Ammon's horn (tissue), 1 donor: ENCODE measurements around the gene CIAO3.

Source experiments
- DNase-seq: peaks from one replicate; pipeline ENCODE4 v3.0.0-alpha.2; 2016; ENCODE audit warnings: low spot score

The CIAO3 gene

DNA sequence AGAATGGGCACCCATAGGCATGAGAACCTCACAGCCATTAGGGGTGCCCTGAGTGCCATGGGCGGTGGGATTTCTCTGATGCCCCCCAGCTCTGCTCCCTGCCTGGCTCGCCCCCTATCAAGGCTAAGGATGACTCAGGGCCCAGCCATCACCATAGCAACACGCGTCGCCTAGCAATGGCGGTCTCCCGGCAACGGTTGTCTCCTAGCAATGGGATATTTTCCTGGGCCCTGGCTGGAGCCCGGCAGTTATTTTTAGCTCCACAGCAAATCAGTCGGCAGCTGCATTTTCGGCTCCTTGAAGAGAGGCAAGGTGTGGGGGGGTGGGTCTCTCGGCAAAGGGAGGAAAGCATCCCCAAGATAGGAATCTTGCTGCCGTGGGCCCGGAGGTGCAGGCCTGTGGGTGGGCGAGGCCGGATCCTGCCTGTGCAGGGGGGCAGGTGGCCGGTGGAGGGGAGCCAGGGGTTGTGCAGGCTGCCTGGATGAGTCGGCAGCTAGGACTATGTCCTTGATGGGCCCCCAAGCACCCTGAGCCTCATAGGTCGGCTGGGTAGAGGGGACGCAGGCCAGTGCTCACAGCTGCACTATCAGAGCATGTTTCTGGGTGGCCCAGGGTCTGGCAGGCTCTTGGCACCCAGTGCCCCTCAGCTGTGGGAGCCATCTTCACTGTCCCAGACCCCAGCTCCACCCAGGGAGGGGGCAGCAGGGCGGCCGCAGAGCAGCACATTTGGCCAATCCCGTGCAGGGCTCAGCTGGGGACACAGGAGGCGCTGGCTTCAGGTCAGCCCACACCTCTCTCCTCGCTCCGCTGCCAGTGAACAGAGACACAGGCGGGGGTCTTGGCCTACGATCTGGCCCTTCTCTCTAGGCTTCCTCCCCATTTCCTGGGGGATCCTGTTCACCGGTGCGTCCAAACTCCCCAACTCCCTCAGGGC lies 31.0 kb downstream of the CIAO3 start:
- DNase-seq: peak; percentile 96

DNA sequence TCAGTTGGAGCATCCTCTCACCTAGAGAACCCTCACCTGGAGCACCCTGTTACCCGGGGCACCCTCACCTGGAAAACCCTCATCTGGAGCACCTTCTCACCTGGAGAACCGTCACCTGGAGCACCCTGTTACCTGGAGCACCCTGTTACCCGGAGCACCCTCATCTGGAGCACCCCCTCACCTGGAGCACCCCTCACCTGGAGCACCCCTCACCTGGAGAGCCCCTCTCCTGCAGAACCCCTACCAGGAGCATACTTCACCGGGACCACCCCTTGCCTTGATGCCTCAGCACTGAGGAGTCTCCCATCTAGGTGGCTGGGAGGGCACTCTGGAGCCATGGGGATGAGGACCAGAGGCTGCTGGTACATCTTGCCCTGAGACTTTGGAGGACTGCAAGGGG lies 31.8 kb downstream of the CIAO3 start:
- no peak for DNase-seq

DNA sequence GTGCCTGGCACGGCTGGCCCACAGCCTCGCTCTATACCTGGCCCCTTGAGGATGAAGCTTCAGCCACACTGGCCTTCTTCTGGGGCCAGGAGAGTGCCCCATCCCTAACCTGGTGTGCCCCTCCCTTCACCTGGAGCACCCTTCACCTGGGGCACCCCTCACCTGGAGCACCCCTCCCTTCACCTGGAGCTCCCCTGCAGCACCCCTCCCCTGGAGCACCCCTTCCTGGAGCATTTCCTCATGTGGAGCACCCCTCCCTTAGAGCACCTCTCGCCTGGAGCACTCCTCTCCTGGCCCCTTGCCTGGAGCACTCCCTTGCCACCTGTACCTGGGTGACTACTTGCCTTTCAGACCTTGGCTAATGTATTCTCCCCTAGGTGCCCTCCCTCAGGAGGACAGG lies 32.8 kb downstream of the CIAO3 start:
- DNase-seq: no peak

DNA sequence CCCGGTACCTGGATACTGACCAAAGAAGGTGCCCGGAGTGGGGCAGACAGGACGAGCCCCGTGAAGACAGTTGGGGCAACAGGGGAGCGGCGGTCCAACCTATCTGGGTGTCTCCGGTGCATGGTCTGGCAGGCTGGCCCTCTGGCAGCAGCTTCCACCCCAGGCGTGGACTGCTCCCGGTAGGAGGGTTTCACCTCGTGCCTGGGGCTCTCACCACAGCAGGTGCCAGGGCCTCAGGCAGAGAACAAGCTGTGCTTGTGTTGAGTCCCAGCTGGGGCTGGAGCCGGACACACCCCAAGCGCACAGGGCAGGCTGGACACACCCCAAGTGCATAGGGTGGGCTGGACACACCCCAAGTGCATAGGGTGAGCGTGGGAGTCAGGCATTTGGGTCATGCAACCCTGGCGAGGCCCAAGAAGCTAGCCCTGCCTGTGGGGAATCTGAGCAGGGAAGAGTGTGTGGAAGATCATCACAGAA lies 33.7 kb downstream of the CIAO3 start:
- DNase-seq: no peak

DNA sequence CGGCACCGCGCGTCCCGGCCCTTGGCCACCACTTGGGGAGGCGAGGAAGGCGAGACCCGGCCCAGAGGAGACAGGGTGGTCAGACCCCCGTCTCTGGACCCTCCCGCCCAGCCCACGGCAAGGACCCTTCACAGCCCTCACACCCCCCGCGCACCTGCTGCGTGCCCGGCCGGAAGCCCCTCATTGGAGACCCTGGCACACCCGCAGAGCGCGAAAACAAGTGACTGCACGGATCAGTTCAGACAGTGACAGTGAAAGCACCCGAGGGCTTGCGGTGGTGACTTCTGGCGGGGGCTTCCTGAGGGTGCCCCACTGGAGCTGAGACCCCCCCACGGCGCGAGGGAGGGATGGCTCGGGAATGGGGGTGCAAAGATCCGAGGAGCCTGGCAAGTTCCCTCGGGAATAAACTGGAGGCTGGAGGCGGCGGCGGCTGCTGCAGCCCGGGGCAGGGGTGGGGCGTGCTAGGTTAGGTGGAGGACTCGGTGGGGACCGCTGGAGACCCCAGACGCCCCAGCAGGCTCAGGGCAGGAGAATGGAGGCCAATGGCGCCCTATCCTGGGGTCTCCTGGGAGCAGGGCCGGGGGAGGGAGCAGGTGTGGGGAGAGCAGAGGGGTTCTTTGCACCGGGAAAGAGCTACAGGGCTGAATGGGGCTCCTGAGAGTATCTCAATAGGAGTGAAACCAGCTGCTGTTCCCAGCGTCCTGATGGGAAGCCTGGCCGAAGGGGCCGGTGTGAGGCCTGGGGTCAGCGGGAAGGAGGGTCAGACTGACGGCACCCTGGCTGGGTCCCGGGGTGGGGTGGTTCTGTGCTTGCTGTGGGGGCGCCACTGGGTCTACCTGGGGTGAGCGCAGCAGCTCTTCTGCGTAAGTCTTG lies 34.4 kb downstream of the CIAO3 start:
- DNase-seq: no peak

DNA sequence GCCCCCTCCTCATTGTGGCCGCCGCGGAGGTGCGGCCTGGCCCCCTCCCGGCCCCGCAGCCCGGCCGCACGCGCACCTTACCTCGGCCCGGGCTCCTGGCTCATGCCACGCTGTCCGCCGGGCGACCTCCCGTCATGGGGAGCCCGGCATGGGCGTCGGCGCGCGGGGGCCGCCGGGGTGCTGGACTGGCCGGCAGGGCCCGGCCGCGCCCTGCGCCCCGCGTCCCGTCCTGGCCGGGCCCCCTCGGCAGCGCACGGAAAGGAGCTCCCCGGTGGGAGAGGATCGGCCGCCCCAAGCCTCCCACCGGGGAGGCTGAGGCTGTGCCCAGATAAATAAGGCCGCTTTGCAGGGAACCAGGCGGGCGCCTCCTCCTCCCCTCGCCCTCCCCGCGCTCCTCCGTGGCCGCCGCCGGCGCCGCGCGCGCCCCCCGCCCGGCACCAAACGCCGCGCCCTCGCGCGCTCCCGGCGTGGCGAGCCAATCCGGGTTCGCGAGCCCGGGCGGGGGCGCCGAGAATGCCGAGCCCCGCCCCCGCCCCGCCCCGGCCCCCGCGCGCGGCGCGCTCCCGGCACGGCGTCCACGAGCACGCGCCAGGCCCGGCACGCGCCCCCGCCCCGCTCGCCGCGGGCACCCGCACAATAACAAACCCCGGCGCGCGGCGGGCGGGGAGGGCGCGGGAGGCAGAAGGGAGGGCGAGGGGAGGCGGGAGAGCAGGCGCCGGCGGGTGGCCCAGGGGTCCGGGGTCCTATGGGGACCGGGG lies 35.2 kb downstream of the CIAO3 start, which contains the start of gene FBXL16:
TSS of gene FBXL16 (minus strand) at position 371 of the 758 bp plus-strand sequence. CDS start 8,396 bp downstream, outside the sequence.
- DNase-seq: peak; percentile 66

DNA sequence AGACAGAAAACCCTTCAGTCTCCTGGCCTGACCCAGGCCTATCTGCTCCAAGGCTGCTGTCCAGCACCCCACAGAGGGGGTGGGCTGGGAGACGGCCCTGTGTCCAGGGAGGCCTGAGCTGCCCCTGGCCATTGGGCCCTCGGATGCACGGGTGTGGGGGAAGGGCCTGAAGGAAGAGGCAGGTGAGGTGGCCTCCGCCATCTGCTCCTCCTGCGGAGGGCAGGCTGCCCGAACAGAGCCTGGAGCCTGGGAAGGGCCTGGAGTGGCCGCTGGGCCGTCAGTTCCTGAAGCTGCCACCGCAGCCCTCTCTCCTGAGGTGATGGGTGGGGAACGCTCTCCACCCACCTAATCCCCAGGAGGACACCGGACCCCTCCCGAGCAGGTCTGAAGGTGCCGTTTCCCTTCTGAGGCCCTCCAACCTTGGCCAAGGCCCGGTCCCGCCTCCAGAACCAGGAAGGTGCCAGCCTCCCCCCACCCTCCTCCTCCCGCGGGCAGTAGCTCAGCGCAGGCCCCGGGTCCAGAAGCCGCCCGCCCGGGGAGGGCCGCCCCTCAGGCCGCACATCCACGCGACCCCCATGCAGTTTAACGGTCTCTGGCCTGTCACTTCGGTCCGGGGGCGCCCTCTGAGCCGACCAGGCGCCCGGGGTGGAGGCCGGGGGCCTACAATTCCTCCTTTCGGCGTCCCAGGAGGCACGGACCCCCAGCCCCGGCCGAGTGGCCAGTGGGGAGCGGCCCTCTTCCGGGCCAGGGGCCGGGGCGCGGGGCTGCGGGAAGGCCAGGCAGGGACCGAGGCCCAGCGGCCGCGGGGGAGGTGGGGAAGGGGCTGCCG lies 36.0 kb downstream of the CIAO3 start:
- no peak for DNase-seq

DNA sequence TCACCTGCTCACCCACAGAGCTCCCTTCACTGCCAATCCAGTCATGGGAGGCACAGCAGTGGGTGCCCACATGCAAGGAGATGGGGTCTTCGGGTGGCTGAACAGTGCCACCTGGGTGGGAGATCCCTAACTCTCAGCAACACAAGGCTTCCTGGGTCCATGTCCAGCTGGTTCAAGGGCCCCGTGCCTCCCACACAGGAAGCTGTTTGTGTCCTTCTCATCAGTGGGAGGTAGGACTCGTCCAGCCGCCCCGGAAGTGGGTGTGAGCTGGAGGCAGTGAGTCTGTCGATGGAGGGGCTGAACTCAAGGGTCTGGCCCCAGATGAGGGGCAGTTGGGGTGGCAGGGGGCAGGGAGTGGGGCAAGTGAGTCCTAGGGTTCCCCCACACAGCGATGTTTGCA lies 36.8 kb downstream of the CIAO3 start:
- DNase-seq: no peak

DNA sequence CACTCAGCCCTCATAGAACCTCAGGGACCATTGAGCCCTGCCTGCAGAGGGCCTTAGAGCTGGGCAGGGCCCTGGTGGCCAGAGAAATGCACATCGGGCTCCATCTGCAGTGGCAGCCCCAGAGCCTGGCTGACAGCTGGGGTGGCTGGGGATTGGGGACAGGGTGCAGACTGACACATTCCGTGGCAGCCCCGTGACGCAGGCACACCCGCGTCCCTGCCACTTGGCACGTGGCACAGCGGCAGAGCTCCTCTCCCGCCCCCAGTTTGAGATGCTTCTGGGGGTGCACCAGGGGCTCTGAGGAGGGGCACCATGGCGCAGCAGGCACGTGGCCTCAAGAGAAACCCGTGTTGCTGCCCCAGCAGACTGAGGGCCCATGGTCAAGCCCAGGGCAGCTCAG lies 37.4 kb downstream of the CIAO3 start:
- no peak for DNase-seq

DNA sequence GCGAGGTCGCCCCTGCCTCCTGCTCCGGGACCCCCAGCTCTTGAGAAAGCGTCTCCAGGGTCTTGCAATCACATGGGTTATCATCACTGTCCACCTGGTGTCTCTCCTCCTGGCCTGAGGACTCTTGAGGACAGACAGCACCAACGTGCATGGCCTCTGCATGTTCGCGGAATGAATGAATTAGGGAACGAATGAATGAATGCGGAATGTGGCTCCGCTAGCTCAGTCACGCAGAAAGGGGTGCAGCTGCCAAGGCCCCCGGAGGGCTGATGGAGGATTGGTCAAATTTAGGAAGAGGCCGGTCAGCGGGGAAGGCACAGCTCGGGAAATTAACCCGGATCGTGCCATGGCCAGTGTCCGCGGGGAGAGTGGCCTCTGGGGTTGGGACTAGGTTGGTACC lies 38.5 kb downstream of the CIAO3 start:
- DNase-seq: no peak

DNA sequence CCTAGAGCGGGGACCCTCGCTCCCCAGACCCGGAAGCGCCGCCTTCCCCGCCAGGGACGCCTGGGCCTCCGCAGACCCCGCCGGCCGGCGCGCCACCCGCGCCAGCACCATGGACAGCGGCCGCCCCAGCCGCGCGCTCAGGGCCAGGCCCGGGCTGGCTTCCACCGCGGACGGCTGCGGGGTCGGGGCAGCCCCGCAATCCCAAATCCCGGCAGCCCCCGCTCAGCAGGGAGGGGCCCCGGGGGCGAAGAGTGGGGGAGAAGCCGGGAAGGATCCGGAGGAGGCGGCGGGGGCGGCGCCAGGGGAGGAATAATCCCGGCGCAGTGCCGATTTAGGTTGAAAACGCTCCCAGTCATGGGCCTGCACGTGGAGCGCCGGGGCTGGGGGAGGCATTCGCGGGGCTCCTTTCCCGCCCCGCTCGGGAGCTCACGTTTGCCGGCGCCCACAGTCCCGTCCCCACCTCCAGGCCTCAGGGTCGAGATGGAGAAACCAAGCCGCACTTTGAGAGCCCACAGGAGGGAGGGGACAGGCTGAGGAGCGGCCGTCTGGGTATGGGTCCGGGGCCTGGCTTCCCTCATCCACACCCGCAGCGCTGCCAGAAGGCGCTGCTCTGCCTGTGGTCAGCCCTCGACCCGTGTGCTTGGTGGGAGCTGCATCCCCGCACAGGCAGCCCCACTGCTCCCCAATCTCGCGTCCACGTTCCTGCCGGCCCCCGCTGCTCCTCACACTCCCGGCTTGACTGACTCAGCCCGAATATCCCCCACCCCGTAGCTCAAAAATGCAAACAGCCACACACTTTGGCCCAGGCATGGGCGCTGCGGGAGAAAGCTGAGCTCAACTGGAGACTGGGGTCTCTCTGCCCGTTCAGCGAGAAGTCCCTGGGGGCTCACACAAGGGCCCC lies 39.9 kb downstream of the CIAO3 start:
- DNase-seq: no peak

DNA sequence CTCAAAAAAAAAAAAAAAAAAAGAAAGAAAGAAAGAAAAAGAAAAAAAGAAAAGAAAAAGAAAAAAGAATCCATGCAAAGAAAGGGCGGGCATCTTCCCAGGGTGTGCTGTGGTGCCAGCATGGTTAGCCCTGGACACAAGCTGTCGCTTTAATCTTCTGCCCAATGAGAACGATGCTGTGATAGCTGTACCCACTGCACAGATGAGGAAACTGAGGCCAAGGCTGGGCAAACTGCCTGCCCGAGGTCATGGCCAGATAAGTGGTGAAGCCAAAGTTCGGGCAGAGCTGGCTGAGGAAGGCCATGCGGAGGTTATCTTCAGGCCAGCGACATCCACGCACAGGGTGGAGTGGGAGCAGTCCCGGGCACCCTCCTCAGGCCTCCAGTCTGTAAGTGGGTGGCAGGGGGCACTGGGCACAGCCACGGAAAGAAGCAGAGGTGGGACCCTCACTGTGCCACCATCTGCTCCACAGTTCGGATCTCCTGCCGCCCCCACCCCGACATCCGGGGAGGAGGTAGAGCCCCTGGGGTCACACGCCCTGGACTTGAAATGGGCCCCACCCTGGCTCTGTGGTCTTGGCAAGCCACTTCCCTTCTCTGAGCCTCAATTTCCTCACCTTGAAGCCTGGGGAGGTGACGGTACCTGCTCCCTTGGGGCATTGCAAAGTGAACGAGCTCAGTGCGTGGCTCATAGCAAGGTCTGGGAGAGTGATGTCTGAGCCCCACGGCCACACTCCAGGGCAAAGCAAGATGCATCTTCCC lies 41.7 kb downstream of the CIAO3 start:
- DNase-seq: no peak

DNA sequence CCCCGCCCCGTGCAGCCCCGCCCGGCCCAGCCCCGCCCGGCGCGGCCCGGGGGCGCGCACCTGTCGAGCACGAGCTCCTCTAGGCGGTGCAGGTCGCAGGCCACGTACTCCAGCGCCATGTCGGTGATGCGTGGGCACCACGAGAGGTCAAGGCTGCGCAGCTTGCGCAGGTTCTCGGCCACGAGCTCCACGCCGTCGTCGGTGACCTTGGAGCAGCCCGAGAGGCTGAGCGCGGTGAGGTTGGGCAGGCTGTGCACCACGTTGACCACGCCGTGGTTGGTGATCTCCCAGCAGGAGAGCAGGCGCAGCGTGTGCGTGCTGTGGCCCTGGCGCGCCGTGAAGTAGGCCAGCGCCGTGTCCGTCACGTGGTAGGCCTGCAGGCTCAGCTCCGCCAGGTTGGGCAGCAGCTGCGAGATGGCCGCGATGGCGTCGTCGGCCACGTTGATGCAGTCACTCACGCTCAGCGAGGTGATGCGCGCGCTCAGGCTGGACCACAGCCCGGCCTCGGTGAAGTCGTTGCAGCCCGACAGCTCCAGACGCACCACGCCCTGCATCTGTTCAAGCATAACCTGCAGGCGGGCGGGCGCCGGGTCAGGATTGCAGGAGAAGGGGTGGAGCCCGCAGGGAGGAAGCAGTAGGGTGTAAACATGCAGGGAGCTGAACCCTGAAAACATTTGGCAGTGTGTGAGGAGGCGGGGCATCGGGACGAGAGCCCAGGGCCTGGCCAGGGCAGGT lies 45.3 kb downstream of the CIAO3 start:
- DNase-seq: no peak

DNA sequence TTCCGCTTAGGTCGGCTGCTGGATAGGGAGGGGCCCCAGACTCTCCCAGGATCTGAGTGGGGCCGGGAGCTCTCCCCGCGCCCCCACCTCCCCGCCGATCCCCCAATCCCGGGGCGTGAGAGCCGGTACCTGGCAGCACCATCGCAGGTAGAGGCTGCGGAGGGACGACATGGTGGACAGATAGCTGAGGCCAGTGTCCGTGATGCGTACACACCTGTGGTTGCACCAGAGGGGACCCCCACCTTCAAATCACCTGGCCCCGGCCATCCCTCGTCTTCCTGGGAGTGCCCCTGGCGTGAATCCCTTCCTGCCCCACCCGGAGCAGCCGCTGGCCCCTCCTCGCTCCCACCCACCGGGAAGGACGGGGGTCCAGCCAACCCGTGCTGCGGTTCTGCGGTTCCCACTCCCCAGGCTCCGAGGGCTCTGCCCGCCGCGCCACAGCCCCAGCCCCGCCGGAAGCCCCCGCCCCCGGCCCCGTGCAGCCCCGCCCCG lies 45.9 kb downstream of the CIAO3 start:
- DNase-seq: no peak

DNA sequence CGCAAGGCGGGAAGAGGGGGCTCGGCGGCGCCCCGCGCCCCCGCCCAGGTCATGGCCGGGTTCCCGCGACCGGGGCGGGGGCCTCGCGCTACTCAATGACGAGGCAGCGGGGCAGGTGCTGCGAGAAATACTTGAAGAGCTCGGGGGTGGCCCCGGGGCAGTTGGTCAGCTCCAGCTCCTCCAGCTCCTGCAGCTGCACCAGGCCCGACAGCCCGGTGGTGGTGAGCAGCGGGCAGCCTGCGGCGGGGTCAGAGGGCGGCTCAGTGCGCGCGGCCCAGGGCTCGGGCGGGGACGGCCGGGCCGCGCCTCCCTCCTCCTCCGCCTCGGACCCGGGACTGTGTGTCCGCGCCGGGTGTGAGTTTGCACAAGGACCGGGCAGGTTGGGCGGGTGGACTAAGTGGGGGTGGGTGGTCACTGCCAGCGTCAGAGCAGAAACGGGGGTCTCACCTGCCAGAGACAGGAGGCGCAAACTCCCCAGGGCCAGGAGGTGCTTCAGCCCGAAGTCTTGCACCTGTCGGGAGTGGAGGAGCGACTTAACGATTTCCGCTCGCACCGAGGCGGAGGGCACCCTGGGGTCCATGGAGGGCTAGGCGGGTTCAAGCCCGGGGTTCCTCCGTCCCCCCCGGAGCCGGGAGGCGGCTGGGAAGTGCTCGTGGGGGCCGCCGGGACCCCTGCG lies 46.5 kb downstream of the CIAO3 start:
- no peak for DNase-seq

DNA sequence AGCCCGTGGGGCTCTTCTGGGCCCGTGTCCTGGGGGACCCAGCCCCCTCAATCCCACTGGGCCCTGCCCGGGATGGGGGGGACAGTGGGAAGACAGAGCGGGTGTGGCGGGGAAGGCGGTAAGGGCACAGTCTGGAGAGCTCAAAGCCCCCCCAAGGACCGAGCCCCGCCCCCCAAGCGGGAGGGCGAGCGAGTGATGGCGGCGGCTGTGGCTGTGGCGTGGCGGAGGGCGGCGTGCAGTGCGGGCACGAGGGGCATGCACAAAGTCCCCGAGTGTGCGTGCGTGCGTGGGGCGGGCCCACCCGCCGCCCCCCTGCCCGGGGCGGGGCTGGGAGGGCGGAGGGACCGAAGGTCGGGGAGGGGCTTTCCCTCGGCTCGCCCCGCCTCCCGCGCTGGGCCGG lies 47.0 kb downstream of the CIAO3 start:
- no peak for DNase-seq

DNA sequence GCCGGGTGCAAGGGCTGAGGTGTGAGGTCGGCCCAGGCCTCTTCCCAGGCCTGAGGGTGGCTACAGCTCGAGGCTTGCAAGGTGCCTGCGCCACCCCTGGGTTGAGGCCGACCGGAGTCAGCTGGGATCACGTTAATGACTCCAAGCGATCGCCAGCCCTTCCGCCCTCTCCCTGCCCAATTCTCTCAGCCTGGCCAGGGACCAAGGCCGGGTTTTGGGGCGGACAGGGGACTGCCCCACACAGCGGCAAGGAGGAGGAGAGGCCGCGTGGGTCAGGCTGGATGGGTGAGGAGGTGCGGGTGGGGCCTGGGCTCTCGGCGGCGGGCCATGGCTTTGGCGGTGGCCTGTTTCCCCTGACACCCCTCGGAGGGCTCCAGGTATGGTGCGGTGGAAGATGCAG lies 47.4 kb downstream of the CIAO3 start:
- no peak for DNase-seq
